Spleen (tissue), 7 donors: ENCODE results near the gene DNM2.

ENCODE experiments used
- POLR2AphosphoS5 ChIP-seq, 3 donors: sonication (generic); formaldehyde crosslinking; IDR thresholded peaks; one replicate each; pipeline ENCODE4 v1.5.1; 2017; ENCODE audit warnings: antibody characterized with exemption in 3 of 3
- TF ChIP-seq, protein P1 (sequence below), 11 experiments: fragments of 200-600 bp in 7 of 11; fragments of 450-650 bp in 4 of 11; sonication (generic) in 4 of 11; IDR thresholded peaks in 8 of 11; conservative IDR thresholded peaks in 3 of 11; 1 replicate in 7 of 11; 2 replicates in 4 of 11; pipeline versions ENCODE4 v1.4.0 to v1.8.0; 2016 to 2021; ENCODE audit warnings: antibody characterized with exemption in 11 of 11, inconsistent platforms in 4 of 11, mild to moderate bottlenecking in 1 of 11
- donor health status: DM: no; HTN: no; CAD: no; lungs with moderate emphysema.
- donor health status: DM: no; HTN: no; CAD: no.
- donor health status: DM: no; HTN: no; CAD: no.

DNA sequence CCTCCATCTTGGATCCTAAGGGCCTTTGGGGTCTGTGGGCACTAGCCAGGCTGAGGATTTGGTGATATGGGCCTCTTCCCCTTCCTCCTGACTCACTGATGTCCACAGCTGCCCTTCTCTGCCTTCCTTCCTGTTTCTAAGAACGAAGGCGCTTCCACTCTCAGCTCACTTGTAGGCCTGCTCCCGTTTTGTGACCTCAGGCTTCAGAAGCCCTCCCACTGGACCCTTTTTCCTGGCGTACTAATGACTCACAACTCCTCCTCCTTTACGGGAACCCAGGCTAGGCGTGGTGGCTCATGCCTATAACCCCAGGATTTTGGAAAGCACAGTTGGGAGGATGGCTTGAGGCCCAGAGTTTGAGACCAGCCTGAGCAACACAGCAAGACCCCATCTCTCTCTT, 62.5 kb downstream of the DNM2 start:
- peak in 2 of 3 donors; percentile 57 to 83 for TF ChIP-seq POLR2AphosphoS5 (IDR thresholded peaks at IDR 0.05)
- TF ChIP-seq, protein P1, sequence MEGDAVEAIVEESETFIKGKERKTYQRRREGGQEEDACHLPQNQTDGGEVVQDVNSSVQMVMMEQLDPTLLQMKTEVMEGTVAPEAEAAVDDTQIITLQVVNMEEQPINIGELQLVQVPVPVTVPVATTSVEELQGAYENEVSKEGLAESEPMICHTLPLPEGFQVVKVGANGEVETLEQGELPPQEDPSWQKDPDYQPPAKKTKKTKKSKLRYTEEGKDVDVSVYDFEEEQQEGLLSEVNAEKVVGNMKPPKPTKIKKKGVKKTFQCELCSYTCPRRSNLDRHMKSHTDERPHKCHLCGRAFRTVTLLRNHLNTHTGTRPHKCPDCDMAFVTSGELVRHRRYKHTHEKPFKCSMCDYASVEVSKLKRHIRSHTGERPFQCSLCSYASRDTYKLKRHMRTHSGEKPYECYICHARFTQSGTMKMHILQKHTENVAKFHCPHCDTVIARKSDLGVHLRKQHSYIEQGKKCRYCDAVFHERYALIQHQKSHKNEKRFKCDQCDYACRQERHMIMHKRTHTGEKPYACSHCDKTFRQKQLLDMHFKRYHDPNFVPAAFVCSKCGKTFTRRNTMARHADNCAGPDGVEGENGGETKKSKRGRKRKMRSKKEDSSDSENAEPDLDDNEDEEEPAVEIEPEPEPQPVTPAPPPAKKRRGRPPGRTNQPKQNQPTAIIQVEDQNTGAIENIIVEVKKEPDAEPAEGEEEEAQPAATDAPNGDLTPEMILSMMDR (IDR thresholded peaks at IDR 0.05 in 8 of 11, conservative IDR thresholded peaks at IDR 0.05 in 3 of 11), result no peak
